ENCODE data around the gene ATRAID. TPM values are rescaled to one million over a fixed set of nuclear protein-coding genes. Genes with fewer than 3 reads are reported as not detected.

The ATRAID gene
- total RNA-seq, 2 donors from 2014 or later, result 101 to 140 TPM

DNA sequence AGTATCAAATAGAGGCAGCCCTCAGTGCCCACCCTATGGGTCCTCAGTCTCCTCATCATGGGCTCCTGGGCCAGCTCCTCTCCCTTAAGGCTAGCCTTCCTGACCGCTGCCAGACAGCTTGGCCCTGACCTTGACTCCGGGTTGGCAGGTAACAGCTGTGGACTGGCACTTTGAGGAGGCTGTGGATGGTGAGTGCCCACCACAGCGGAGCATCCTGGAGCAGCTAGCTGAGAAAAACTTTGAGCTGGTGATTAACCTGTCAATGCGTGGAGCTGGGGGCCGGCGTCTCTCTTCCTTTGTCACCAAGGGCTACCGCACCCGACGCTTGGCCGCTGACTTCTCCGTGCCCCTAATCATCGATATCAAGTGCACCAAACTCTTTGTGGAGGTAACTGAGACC lies 24.3 kb downstream of the ATRAID start:
- Mint-ChIP-seq H3K36me3 (ENCODE audit: low read depth) (peaks cover 94% of the 10 kb centered on the region), H3K27ac (no peak overlapping the region), H3K4me3 (no peak overlapping the region), H3K27me3 (ENCODE audit: insufficient read depth) (no peaks in the 10 kb centered on the region), H3K9me3 (no peaks in the 10 kb centered on the region), H3K4me1 (no peaks in the 10 kb centered on the region)
- H3K36me3 ChIP-seq (ENCODE audit: control insufficient read depth, insufficient read depth, low read length), result peaks cover 94% of the 10 kb centered on the region
- H3K27ac ChIP-seq (ENCODE audit: low read depth, low read length), result no peak overlapping the region
- no peak overlapping the region for H3K4me3 ChIP-seq (ENCODE audit: low read length)
- H3K27me3 ChIP-seq (ENCODE audit: control insufficient read depth, insufficient read depth, low read length, poor library complexity, severe bottlenecking), result no peaks in the 10 kb centered on the region
- H3K9ac ChIP-seq (ENCODE audit: extremely low read depth, low read length, poor library complexity, severe bottlenecking), result no peak overlapping the region
- TF ChIP-seq, protein P1, sequence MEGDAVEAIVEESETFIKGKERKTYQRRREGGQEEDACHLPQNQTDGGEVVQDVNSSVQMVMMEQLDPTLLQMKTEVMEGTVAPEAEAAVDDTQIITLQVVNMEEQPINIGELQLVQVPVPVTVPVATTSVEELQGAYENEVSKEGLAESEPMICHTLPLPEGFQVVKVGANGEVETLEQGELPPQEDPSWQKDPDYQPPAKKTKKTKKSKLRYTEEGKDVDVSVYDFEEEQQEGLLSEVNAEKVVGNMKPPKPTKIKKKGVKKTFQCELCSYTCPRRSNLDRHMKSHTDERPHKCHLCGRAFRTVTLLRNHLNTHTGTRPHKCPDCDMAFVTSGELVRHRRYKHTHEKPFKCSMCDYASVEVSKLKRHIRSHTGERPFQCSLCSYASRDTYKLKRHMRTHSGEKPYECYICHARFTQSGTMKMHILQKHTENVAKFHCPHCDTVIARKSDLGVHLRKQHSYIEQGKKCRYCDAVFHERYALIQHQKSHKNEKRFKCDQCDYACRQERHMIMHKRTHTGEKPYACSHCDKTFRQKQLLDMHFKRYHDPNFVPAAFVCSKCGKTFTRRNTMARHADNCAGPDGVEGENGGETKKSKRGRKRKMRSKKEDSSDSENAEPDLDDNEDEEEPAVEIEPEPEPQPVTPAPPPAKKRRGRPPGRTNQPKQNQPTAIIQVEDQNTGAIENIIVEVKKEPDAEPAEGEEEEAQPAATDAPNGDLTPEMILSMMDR (conservative IDR thresholded peaks at IDR 0.05), result no peak
- WGBS, 2 experiments (ENCODE audit: insufficient coverage in 1 of 2, insufficient read length in 1 of 2), result 95 to 97% methylated on average over 11 to 12 of the region's 12 CpGs
- H3K4me1 ChIP-seq (ENCODE audit: control insufficient read depth, insufficient read depth, low read length), result no peaks in the 10 kb centered on the region
- no peak for DNase-seq
- no peaks in the 10 kb centered on the region for H3K9me3 ChIP-seq (ENCODE audit: control insufficient read depth, low read length)

DNA sequence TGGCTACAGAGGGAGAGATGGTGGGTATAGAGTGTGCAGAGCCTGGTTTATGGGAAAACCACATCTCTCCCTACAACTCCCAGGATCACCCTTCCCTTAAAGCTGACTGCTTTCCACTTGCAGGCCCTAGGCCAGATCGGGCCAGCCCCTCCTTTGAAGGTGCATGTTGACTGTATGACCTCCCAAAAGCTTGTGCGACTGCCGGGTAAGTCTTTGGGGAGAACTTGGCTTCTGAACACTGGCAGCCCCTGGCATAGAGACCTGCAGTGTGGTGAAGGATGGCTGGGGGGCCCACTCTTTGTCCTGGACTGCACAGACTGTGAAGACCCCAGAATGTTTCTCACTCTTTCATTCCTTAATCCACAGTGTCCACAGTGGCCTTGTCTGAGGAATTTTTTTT lies 24.8 kb downstream of the ATRAID start:
- TF ChIP-seq, protein P1 (conservative IDR thresholded peaks at IDR 0.05), result no peak
- DNase-seq, result no peak
- H3K36me3 ChIP-seq (ENCODE audit: control insufficient read depth, insufficient read depth, low read length), result peaks cover 95% of the 10 kb centered on the region
- whole genome bisulfite sequencing, 2 experiments (ENCODE audit: insufficient coverage in 1 of 2, insufficient read length in 1 of 2), result 92 to 94% methylated on average over 3 of the region's 3 CpGs
- Mint-ChIP-seq H3K36me3 (ENCODE audit: low read depth) (peaks cover 94% of the 10 kb centered on the region), H3K27me3 (ENCODE audit: insufficient read depth) (no peaks in the 10 kb centered on the region), H3K27ac (no peak overlapping the region), H3K4me1 (no peaks in the 10 kb centered on the region), H3K9me3 (no peaks in the 10 kb centered on the region), H3K4me3 (no peak overlapping the region)
- H3K27ac ChIP-seq (ENCODE audit: low read depth, low read length), result no peak overlapping the region
- H3K9ac ChIP-seq (ENCODE audit: extremely low read depth, low read length, poor library complexity, severe bottlenecking), result no peak overlapping the region
- H3K27me3 ChIP-seq (ENCODE audit: control insufficient read depth, insufficient read depth, low read length, poor library complexity, severe bottlenecking), result no peaks in the 10 kb centered on the region
- H3K4me1 ChIP-seq (ENCODE audit: control insufficient read depth, insufficient read depth, low read length), result no peaks in the 10 kb centered on the region
- no peak overlapping the region for H3K4me3 ChIP-seq (ENCODE audit: low read length)
- no peaks in the 10 kb centered on the region for H3K9me3 ChIP-seq (ENCODE audit: control insufficient read depth, low read length)

DNA sequence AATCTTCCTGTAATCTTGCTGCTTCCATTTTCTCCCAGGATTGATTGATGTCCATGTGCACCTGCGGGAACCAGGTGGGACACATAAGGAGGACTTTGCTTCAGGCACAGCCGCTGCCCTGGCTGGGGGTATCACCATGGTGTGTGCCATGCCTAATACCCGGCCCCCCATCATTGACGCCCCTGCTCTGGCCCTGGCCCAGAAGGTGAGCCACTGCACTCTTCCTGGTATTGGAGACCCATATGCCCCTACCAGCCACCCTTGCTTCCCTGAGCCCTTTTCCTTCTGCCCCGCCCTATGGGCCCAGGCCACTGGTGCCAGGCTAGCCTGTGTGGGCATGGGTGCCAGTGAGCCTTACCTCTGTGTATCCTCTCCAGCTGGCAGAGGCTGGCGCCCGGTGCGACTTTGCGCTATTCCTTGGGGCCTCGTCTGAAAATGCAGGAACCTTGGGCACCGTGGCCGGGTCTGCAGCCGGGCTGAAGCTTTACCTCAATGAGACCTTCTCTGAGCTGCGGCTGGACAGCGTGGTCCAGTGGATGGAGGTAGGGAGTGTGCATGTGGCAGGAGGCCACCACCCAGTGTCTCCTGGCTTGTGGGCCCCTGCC lies 25.6 kb downstream of the ATRAID start:
- 97 to 99% methylated on average over 12 to 15 of the region's 15 CpGs for WGBS, 2 experiments (ENCODE audit: insufficient coverage in 1 of 2, insufficient read length in 1 of 2)
- Mint-ChIP-seq H3K4me3 (no peak overlapping the region), H3K4me1 (no peaks in the 10 kb centered on the region), H3K27ac (no peak overlapping the region), H3K9me3 (no peaks in the 10 kb centered on the region), H3K36me3 (ENCODE audit: low read depth) (peaks cover 94% of the 10 kb centered on the region), H3K27me3 (ENCODE audit: insufficient read depth) (no peaks in the 10 kb centered on the region)
- H3K27me3 ChIP-seq (ENCODE audit: control insufficient read depth, insufficient read depth, low read length, poor library complexity, severe bottlenecking), result no peaks in the 10 kb centered on the region
- H3K4me1 ChIP-seq (ENCODE audit: control insufficient read depth, insufficient read depth, low read length), result no peaks in the 10 kb centered on the region
- H3K36me3 ChIP-seq (ENCODE audit: control insufficient read depth, insufficient read depth, low read length), result peaks cover 94% of the 10 kb centered on the region
- no peaks in the 10 kb centered on the region for H3K9me3 ChIP-seq (ENCODE audit: control insufficient read depth, low read length)
- H3K27ac ChIP-seq (ENCODE audit: low read depth, low read length), result no peak overlapping the region
- no peak overlapping the region for H3K9ac ChIP-seq (ENCODE audit: extremely low read depth, low read length, poor library complexity, severe bottlenecking)
- H3K4me3 ChIP-seq (ENCODE audit: low read length), result no peak overlapping the region
- TF ChIP-seq, protein P1 (conservative IDR thresholded peaks at IDR 0.05), result no peak
- no peak for DNase-seq

Measured in endodermal cell (in vitro differentiated cells).